NCI-H510A (cell line): Measurements from ENCODE around the gene SBK3.
"Not testable (repeated sequence)": the region's sequence is repeated elsewhere in the genome, so short reads cannot be mapped to it uniquely, and the experiment has no call there.

Source experiments
- DNase-seq: peaks from one replicate; lab custom pipeline; 2025; lab: John Stamatoyannopoulos, UW

The SBK3 gene

GRCh38 chr19:55516878-55517620, 28.3 kb downstream of the SBK3 start:
- DNase-seq: peak; percentile 77

GRCh38 chr19:55508120-55508519, 37.2 kb downstream of the SBK3 start:
- no peak for DNase-seq

DNA sequence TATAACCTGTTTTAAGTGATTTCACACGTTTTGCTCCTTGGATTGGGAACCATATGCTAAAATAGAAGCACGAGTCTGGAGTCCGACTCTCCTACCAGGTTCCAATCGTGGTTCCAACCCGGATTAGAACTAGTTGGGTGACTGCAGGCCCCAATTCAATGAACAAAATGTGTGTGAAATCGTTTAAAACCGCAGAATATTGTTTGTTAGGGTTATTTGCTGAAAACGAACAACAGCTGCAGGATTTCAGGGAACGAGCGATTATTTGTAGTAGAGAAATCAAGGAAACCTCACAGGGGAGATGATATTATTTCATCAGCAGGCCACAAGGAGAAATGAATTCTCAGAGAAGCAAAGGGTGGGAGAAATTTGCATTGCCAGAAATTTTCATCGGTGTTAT, 40.4 kb downstream of the SBK3 start:
- DNase-seq: no peak

DNA sequence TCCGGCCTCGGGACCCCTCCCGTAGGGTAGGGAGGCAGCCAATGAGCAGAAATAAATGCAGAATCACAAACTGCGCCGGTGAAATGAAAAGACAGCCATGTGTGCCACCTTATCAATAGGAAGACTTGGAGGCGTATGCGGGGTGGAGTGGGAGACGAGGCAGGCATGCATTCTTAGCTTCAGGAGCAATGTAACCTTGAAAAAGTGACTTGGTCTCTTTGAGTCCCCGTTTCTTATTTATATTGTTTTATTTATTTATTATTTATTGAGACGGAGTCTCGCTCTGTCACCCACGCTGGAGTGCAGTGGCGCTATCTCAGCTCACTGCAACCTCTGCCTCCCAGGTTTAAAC, 41.1 kb downstream of the SBK3 start:
- no peak for DNase-seq

- DNase-seq: peak; percentile 53
Measured at GRCh38 chr19:55503502-55504251, 41.7 kb downstream of the SBK3 start.

GRCh38 chr19:55503157-55503501, 42.2 kb downstream of the SBK3 start:
- DNase-seq: no peak

DNA sequence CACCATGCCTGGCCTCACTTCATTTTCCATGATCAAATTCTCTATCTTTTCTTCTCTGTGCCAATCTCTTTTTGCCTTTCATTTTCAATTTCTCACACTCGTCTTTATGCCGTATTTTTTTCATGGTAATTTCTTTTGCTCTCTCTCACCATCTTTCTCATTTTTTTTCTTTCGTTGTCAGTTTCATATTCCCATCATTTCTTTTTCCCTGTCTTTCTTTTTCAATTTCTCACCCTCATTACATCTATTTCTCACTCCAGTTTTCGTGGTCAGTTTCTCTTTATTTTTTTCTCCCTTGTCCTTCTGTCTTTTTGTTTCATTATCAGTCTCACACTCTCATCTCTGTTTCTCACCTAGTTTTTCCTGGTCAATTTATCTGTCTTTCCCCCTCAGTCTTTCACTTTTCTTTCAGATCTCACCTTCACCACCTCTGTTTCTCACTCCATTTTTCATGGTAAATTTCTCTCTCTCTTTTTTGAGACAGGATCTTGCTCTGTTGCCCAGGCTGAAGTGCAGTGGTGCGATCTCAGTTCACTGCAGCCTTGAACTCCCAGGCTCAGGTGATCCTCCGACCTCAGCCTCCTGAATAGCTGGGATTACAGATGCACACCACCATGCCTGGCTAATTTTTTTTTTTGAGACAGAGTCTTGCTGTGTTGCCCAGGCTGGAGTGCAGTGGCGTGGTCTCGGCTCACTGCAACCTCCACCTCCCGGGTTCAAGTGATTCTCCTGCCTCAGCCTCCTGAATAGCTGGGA, 43.0 kb downstream of the SBK3 start:
- DNase-seq: no peak

- no peak for DNase-seq
Measured at GRCh38 chr19:55500368-55500952, 44.9 kb downstream of the SBK3 start.

GRCh38 chr19:55498246-55498840, 47.0 kb downstream of the SBK3 start:
- DNase-seq: no peak

DNA sequence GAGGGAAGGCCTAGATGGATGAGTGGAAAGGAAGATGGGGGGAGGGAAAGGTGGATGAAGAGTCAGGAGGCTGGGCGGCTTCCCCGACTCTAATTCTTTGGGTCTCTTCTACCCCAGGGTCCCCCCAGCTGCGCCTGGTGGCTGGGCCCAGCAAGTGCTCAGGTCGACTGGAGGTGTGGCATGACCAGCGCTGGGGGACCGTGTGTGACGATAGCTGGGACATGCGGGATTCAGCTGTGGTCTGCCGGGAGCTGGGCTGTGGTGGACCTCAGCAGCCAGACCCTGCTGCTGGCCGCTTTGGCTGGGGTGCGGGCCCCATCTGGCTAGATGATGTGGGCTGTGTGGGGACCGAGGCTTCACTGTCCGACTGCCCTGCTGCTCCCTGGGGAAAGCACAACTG, 47.6 kb downstream of the SBK3 start:
- no peak for DNase-seq

- DNase-seq: not testable (repeated sequence)
Measured at GRCh38 chr19:55496820-55497219, 48.5 kb downstream of the SBK3 start.

DNA sequence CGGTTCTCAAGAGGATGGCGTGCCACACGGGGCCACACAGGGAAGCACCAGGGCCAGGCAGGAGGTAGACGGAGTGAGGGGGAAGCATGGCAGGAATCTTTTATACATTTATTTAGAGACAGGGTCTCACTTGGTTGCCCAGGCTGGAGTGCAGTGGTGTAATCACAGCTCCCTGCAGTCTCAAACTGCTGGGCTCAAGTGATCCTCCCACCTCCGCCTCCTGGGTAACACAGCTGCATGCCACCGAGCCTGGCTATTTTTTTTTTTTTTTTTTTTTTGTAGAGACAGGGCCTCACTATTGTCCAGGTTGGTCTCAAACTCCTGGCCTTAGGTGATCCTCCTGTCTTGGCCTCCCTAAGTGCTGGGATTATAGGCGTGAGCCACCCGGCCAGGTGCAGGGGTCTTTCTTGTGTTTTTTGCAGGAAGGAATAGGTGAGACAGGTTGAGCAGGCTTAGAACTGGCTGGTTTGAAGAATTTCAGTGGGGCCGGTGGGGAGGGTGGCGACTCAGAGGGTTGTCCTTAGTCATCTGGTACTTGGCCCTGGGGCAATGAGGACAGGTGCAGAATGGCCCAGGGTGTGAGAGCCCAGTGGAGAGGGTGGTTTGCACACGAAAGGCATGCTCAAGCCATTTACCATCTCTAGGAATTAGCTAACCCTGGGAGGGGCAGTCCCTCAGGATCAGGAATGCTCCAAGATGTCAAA, 49.5 kb downstream of the SBK3 start:
- no peak for DNase-seq

GRCh38 chr19:55494172-55494761, 51.1 kb downstream of the SBK3 start:
- no peak for DNase-seq

- no peak for DNase-seq
Measured at GRCh38 chr19:55493645-55494171, 51.6 kb downstream of the SBK3 start.

GRCh38 chr19:55493052-55493644, 52.2 kb downstream of the SBK3 start:
- no peak for DNase-seq

- no peak for DNase-seq
Measured at GRCh38 chr19:55492362-55492944, 52.9 kb downstream of the SBK3 start.

DNA sequence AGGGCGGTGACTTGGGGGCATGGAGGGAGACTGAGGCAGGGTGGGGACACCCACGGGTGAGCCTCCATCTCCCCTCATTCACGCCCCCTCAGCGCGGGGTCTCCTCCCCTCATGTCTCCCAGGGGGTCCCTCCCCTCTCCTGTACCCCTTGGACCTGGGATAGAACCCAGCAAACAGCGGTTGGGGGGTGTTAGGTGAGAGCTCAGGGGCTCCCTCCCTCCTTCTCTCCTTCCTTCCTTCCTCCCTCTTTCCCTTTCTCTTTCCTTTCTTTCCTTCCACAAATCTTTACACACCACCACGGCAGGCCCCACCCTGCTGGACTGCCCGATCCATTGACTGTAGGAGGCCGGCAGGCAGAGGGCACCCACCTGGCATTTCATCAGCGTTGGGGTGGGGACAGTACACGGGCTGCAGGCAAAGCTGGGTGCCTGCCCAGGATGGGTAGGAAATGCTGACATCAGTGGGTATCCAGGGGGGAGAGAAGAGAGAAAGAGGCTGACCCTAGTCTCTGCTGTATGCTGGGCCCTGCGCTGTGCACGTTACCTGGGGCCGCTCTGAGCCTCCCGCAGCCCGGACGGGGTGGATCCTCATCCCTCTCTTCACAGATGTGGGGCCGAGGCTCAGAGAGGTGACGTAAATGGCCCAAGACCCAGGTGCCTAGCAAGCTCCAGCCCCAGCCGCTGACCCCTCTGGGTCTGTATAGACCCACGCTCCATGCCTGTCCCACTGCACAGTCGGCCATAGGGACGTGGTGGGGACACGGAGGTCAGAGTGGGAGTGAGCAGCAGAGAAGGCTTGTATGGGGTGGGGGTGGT, 53.6 kb downstream of the SBK3 start:
- DNase-seq: no peak
